T-helper 9 cell (primary cell): Measurements from ENCODE around the gene PRKCA.
A peak's percentile ranks its signal among the peaks of the same experiment; 100 is the strongest.

ENCODE experiments used
- DNase-seq: peaks from one replicate; pipeline ENCODE4 v3.0.0-alpha.2; 2020

PRKCA gene

GRCh38 chr17:66638707-66639479 lies 336.5 kb downstream of the PRKCA start:
- DNase-seq, result no peak

- DNase-seq, result no peak
Measured at GRCh38 chr17:66643815-66644710, 341.6 kb downstream of the PRKCA start.

DNA sequence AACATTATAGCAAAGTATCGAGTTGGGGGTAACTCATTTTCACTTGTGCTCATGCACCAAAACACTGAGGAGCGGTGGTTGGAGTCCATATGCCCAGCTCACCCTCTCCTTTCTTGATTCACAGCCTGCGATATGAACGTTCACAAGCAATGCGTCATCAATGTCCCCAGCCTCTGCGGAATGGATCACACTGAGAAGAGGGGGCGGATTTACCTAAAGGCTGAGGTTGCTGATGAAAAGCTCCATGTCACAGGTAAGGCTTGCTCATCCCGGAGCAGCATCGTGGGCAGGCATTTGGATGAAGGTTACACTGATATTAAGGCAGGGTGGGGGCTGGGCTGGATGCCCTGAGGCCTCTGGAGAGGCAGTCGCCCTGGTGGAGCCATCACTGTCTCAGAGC lies 342.8 kb downstream of the PRKCA start:
- no peak for DNase-seq

DNA sequence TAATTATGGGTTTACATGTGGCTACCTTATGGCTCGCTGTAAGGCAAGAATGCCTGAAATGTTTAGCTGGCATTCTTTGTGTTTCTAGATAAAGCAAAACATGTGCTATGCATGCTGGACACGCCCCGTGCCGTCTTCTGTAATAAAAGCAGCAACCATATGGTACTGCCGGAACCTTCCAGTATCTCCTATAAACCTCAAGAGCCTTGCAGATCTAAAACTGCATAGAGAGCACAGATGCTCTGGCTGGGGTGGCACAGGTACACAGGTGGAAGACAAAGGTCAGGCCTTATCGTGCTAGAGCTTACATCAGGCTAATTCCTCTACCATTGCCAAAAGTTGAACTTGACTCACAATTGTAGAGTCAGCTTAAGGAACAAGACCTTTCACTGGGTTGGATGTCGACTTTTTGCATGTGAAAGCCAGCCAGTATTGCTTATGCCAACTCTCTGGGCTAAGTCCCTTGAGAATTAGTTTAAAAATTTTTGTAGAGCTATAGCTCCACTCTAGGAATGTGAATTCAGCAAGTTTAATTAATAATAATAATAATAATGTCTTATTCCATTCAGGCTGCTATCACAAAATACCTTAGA lies 345.1 kb downstream of the PRKCA start:
- no peak for DNase-seq

DNA sequence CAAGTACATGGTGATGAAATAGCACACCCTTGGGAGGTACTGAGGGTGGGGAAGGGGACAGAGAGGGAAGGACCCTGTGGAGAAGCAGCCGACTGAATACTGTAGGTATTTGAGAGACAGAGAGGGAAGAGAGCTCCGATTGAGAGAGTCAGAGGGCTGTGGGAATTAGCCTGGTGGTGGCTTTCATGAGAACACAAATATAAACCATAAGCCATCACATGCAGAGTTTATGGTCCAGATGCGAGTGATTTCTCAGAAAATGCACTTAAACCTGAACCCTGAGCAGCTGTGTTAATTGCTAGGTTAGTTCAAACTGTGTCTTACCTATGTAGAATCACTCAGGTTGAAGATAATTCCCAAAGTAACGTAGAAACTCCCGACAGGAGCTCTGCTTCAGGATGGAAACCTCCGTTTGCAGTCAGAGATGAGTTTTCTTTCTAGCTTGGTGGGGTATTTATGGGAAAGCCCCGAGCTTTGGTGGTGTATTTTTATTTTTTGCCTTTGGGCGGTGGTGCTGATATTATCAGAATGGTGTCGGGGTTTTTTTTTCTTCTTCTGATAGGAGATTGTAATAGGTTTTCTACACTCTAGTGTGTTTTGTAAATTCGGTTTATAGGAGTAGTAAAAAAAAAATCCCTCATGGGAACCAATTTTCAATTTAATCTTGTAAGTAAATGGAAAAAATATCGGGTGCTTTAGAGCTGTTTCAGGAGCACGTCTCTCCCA lies 347.6 kb downstream of the PRKCA start:
- DNase-seq, result no peak

DNA sequence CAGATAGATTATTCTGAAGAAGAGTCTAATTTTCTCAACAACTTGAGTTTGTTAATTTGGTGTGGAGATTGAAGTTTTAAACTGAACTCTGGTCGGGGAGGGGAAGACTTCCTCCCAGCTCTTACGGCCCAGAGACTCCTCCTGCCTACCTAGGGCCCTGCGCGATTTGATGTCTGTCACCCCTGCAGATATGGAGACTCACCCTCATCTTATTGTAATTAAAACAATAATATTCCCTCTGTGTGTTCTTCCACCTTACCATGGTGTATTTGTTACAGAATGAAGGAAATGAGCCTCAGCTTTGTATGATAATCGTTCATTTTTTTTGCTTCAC lies 348.1 kb downstream of the PRKCA start:
- no peak for DNase-seq

DNA sequence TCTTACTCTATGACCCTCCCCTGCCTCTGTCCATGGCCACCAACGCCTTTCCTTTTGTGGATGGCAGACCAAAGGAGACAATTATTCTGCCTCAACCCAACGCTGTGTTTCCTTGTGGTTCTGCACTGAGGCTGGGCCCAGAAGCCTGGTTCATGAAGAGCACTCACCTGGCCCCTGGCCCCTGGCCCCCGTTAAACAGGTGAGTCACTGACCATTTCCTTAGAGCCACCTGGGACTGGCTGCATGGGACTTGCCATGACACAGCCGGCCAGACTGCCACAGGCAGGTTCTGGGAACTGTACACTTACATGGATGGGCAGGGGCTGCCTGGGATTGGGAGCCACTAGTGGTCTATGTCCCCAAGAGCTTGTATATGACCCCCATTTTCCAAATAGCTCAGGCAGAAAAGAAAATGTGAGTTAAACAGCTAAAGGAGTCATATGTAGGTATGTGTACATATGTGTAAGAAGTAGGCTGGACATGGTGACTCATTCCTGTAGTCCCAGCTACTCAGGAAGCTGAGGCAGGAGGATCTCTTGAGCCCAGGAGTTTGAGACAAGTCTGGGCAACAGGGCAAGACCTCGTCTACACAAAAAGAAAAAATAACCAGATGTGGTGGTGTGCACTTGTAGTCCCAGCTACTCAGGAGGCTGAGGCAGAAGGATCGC lies 350.6 kb downstream of the PRKCA start:
- DNase-seq, result no peak

DNA sequence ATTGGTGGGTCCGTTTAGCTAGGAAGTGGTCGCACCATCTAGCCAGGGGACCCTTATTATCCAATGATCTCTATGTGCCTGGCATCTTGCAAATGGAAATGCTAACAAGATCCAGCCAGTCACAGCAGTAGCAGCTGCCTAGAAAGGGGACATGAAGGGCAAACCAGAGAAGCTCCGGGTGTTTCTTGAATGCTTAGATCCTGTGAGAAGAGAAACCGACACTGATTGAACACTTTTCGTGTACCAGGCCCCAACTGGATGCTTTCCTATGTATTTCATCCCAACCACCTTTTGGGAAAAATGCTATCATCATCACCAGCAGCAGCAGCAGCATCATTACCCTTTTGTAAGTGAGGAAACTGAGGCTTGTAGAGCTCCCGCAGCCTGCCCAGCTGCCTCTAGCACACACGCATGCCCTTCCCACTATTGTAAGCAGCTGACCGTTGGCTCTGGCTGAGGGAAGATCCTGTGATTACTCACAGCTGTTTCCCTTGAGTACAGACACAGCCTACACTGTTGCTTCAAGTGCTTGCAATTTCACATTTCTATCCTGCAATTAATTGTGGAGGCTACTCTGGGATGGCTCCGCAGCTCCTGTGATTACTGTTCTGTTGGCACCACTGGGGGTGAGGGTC lies 351.8 kb downstream of the PRKCA start:
- no peak for DNase-seq

GRCh38 chr17:66654764-66655163 lies 352.4 kb downstream of the PRKCA start:
- DNase-seq, result no peak

DNA sequence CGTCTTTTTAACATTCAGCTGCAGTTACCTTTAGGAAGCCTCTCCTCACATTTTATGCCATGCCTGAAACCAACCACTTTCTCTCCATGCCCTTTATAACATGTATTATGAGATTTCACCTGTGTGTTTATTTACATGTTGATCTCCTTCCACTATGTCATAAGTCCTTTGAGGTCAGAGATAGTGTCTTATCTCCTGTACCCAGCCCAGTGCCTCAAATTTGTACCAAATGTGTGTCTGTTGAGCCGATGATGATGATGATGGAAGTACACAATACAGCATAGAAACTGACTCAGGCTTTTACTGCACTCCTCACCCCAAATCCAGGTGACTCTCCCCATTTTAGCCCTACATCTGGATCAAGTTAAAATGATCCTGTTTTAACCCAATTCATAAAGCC lies 353.0 kb downstream of the PRKCA start:
- DNase-seq, result no peak

- no peak for DNase-seq
Measured at GRCh38 chr17:66655861-66656260, 353.4 kb downstream of the PRKCA start.

GRCh38 chr17:66661411-66662256 lies 359.2 kb downstream of the PRKCA start:
- no peak for DNase-seq

DNA sequence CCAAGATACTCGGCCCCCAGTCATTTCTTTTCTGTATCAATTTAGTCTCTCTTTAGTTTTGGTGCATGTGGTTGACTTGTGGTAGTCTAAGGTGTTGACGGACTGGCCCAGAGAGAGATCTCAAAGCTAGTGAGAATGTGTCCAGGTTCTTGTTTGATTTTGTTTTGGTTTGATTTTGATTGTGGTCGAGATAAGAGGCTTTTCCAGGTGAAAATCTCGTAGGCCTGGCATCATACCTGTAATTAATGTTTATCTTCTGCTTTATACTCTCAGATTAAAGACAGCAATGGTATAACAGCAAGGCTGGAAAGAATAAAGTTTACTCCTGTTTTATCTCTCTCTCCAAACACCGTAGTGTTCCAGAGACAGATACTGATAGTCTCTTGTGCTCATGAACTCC lies 360.1 kb downstream of the PRKCA start:
- no peak for DNase-seq

GRCh38 chr17:66663041-66663606 lies 360.7 kb downstream of the PRKCA start:
- DNase-seq, result no peak

- DNase-seq, result no peak
Measured at GRCh38 chr17:66664336-66664735, 361.9 kb downstream of the PRKCA start.

DNA sequence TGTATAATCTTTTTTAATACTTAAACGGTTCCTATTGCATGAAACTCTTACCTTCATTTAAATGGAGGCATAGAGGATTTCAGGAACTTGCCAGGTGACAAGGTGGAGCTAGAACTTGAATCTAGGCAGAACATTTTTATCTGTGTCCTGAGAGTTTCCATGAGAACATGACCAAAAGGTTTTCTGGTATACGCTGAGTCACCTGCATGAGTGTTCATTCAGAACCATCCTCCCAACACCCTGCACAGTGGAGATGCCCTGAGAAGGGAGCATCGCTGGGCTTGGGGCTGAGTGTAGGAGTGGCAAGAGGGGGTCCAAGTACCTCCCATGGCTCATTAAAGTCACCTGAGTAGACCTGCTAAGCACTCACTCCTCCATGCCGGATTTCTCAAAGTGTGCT lies 362.8 kb downstream of the PRKCA start:
- no peak for DNase-seq

GRCh38 chr17:66667090-66667489 lies 364.7 kb downstream of the PRKCA start:
- no peak for DNase-seq

DNA sequence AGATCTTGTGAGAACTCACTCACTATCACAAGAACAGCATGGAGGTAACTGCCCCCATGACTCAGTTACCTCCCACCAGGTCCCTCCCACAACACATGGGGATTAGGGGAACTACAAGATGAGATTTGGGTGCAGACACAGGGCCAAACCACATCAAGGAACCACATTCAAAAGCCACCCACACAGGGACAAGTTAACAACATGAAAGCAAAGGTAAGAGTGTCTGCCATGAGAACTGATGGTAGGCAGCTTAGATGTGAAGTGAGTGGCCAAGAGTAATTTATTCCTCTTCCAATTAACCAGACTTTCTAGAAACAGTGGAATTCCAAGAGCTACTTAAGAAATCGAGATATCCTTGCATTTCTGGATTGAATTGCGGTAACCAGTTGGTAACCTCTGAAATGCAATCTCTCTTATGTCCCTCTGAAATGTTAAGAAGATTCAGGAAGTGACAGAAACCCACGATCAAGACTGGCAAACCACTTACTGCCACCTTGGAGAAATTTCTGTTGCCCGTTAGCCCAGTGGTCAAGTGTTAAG lies 365.1 kb downstream of the PRKCA start:
- DNase-seq, result peak; percentile 37

DNA sequence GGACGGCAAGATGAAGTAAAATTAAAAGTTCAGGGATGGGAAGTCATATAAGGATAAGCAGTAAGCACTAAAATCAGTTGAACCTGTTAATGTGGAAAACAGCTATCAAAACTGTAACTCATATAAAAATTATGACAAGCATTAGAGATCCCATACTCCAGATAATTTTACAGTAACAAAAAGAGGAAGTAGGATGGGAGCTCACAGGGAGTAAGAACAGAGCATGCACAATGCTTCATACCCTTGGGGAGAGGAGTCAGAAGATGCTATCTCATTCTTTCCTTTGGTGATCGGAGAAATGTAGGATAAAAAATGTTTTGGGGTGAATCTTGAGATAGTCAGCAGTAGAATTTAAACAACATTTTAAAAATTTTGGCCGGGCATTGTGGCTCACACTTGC lies 367.8 kb downstream of the PRKCA start:
- no peak for DNase-seq

- DNase-seq, result no peak
Measured at GRCh38 chr17:66671156-66671555, 368.7 kb downstream of the PRKCA start.
